Pancreas (tissue), 10 donors: ENCODE results near the gene PLCE1. TPM values are rescaled to one million over a fixed set of nuclear protein-coding genes. Genes with fewer than 3 reads are reported as not detected.

Experiments used
- ATAC-seq, 4 donors: fragments of 200-7000 bp; cut with Tn5 transposase; one replicate each; pipeline versions ENCODE4 v1.8.0 to v1.9.1; 2020; ENCODE audit warnings: mild to moderate bottlenecking in 4 of 4, moderate library complexity in 4 of 4
- DNase-seq, 6 donors: peaks; one replicate each; pipeline ENCODE4 v3.0.0-alpha.2; 2020
- FAIRE-seq: peaks from 2 replicates; lab custom pipeline; 2012; peaks lifted over from hg19 to GRCh38; lab: Jason Lieb, UNC
- H3K27ac ChIP-seq, 4 donors: fragments of 200-600 bp; sonication (generic); 1 replicate in 3 of 4; 2 replicates in 1 of 4; pipeline versions ENCODE4 v1.5.0 to v1.8.0; 2020
- H3K27me3 ChIP-seq, 4 donors: fragments of 200-600 bp; one replicate each; pipeline ENCODE4 v1.8.0; 2021
- H3K36me3 ChIP-seq, 3 donors: fragments of 200-600 bp; sonication (generic) in 1 of 3; one replicate each; pipeline versions ENCODE4 v1.5.0 to v1.8.0; 2020 to 2021
- H3K4me1 ChIP-seq, 3 donors: fragments of 200-600 bp; one replicate each; pipeline ENCODE4 v1.8.0; 2021
- H3K4me3 ChIP-seq, 4 donors: fragments of 200-600 bp; sonication (generic) in 2 of 4; one replicate each; pipeline versions ENCODE4 v1.5.0 to v1.8.0; 2020 to 2021
- H3K9me3 ChIP-seq, 4 donors: fragments of 200-600 bp; one replicate each; pipeline ENCODE4 v1.8.0; 2021
- CTCF ChIP-seq, 4 donors: fragments of 200-600 bp; sonication (generic) in 3 of 4; IDR thresholded peaks; one replicate each; pipeline versions ENCODE4 v1.5.0 to v1.8.0; 2021; ENCODE audit warnings: antibody characterized with exemption in 4 of 4
- WGBS, 2 donors: extraction: QIAGEN DNeasy Blood & Tissue Kit; methylation state at CpG; one replicate each; pipeline ENCODE4 v1.1.7; 2013; 5-methylcytosine and 5-hydroxymethylcytosine counted together
- intact Hi-C, 3 donors: fragments of 100-400 bp; cut with DNase I; formaldehyde crosslinking; loops; one replicate each; pipeline versions ENCODE4 v1.11.1 to v1.14.2; 2022
- polyA plus RNA-seq, 2 donors: library from polyadenylated mRNA; stranded (reverse); fragments of 200-250 nt; gene quantifications; one replicate each; pipeline ENCODE4 v1.2.3, GENCODE V29; 2013
- total RNA-seq, 6 donors: library from RNA; stranded (reverse); fragmentation: NEBNext Ultra II Directional in 4 of 6; extraction: Animal tissue kit (Norgen Biotek cat#: 25700) in 4 of 6; gene quantifications; one replicate each; pipeline versions ENCODE4 v1.2.1 to v1.2.4, GENCODE V29; 2021 to 2023
- donor health status: healthy with polysubstance abuse.
- donor health status: DM: no; HTN: no; CAD: no; lungs with moderate emphysema.
- donor health status: DM: no; HTN: no; CAD: no.
- donor health status: control.
- donor health status: control.
- donor health status: Bipolar disorder and iron deficiency.
- donor health status: DM: yes; HTN: yes; CAD: no.
- donor health status: DM: no; HTN: no; CAD: no.
- donor health status: DM: no; HTN: no; CAD: no.
- donor health status: DM: yes; HTN: yes; CAD: no.

Gene PLCE1
- total and polyA plus RNA-seq, 8 donors: 1.8 to 7.2 (median 4.4) TPM

DNA sequence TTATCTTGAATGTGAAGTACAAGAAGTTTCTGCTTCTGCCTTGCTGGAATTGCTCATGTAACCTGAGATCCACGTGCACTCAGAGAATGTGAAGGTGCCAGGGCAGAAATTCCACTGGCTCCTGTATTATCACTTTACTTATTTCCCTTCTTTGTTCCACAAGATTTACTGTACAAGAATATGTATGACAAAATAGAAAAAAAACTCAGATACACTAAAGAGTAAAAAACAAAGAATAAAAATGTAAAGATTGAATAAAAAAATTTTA lies 43.0 kb downstream of the PLCE1 start:
- ATAC-seq: peak in 2 of 4 donors; percentile 45 to 72
- Histone ChIP-seq H3K36me3 (no peaks in the 10 kb centered on the region), H3K4me1 (peaks cover 0 to 9% (median 0%) of the 10 kb centered on the region in 3 donors), H3K27ac (no peak overlapping the region), H3K27me3 (no peaks in the 10 kb centered on the region), H3K4me3 (no peak overlapping the region), H3K9me3 (no peaks in the 10 kb centered on the region)
- no peak for TF ChIP-seq CTCF (IDR thresholded peaks at IDR 0.05)
- intact Hi-C loops: no loop called here
- DNase-seq: no peak
- 24 to 26% methylated on average over 1 of the region's 1 CpG for WGBS, 2 donors
- FAIRE-seq: no peak

- FAIRE-seq (no peak), DNase-seq (no peak), ATAC-seq (no peak)
- Histone ChIP-seq H3K4me3 (no peak overlapping the region), H3K27me3 (no peaks in the 10 kb centered on the region), H3K36me3 (no peaks in the 10 kb centered on the region), H3K27ac (no peak overlapping the region), H3K4me1 (peaks cover 0 to 9% (median 0%) of the 10 kb centered on the region in 3 donors), H3K9me3 (no peaks in the 10 kb centered on the region)
- intact Hi-C loops: no loop called here
- 75 to 78% methylated on average over 3 of the region's 3 CpGs for WGBS, 2 donors
- TF ChIP-seq CTCF (IDR thresholded peaks at IDR 0.05): no peak
Observed at GRCh38 chr10:94037286-94037685, 43.6 kb downstream of the PLCE1 start.

GRCh38 chr10:94038024-94038423 lies 44.3 kb downstream of the PLCE1 start:
- Histone ChIP-seq H3K4me1 (peaks cover 0 to 9% (median 0%) of the 10 kb centered on the region in 3 donors), H3K27ac (no peak overlapping the region), H3K9me3 (no peaks in the 10 kb centered on the region), H3K27me3 (no peaks in the 10 kb centered on the region), H3K4me3 (no peak overlapping the region), H3K36me3 (no peaks in the 10 kb centered on the region)
- no peak for FAIRE-seq
- DNase-seq: no peak
- no peak for TF ChIP-seq CTCF (IDR thresholded peaks at IDR 0.05)
- intact Hi-C loops: no loop called here
- no peak for ATAC-seq
- WGBS, 2 donors: 81 to 86% methylated on average over 4 of the region's 4 CpGs

DNA sequence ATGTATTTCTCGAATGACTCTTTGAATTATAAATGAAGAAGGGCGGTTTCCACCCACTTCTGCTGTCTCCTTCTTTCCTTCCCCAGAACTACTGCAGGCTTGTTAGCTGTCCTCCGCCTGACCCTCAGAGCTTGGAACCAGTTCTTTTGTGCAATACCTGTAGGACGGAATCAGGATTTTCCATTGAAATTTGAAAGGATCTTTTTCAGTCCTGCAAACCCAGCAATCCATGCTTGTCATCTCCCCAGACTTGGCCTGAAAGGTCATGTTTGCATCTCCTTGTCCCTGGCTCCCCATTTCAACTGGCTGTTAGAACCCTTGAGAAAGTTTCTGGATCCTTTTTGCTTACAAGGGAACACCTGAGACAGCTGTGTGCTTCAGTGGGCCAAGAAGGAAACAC lies 47.5 kb downstream of the PLCE1 start:
- DNase-seq (no peak), ATAC-seq (no peak), FAIRE-seq (no peak)
- intact Hi-C loops: no loop called here
- Histone ChIP-seq H3K4me1 (peaks cover 0 to 6% (median 0%) of the 10 kb centered on the region in 3 donors), H3K36me3 (no peaks in the 10 kb centered on the region), H3K9me3 (no peaks in the 10 kb centered on the region), H3K4me3 (no peak overlapping the region), H3K27ac (no peak overlapping the region), H3K27me3 (no peaks in the 10 kb centered on the region)
- 94 to 100% methylated on average over 4 of the region's 4 CpGs for WGBS, 2 donors
- TF ChIP-seq CTCF (IDR thresholded peaks at IDR 0.05): no peak

DNA sequence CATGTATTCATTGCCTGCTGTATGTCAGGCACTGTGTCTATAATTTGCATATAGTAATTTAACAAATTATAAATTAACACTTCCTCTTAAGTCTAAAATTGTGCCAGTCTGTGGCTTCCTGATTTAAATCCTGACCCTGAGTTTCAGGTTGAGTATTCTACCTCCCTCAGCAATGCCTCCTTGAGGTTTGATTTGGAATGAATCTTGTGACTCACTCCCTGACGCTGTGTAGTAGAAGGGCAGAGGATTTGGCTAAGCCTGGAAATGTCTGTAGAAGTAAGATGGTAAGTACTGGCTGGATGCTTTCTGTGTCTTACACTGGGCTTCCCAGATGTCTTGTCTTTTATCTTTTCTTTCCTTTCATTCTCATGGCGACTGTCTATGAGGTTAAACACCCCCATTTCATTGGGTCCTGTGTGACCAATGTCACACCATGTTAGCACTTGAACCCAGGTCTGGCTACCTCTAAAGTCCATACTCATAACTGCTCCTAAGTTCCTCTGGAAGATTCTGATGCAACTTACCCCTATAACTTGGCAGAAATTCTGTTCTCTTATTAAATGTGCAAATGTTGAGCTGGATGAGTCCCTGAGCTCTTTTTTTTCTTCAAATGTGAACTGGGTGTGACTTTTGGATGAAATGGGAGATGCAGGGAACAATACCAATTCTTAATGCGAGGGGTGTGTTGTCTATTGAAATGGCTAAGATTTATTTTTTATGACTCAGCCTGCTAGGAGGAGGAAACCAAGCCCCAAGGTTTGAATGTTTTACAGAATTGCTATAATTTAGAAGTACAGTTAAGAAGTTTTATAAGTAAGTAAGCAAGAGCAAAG lies 48.5 kb downstream of the PLCE1 start:
- no peak for DNase-seq
- FAIRE-seq: peak; percentile 65
- Histone ChIP-seq H3K27ac (no peak overlapping the region), H3K36me3 (no peaks in the 10 kb centered on the region), H3K4me3 (no peak overlapping the region), H3K27me3 (no peaks in the 10 kb centered on the region), H3K4me1 (no peaks in the 10 kb centered on the region), H3K9me3 (no peaks in the 10 kb centered on the region)
- intact Hi-C loops: no loop called here
- WGBS, 2 donors: 77 to 93% methylated on average over 3 of the region's 3 CpGs
- no peak for TF ChIP-seq CTCF (IDR thresholded peaks at IDR 0.05)
- ATAC-seq: peak in 2 of 4 donors; percentile 28 to 30
